ENCODE results near the gene EID2. TPM values are rescaled to one million over a fixed set of nuclear protein-coding genes. Genes with fewer than 3 reads are reported as not detected.
A peak's percentile ranks its signal among the peaks of the same experiment; 100 is the strongest.

Gene EID2, protein sequence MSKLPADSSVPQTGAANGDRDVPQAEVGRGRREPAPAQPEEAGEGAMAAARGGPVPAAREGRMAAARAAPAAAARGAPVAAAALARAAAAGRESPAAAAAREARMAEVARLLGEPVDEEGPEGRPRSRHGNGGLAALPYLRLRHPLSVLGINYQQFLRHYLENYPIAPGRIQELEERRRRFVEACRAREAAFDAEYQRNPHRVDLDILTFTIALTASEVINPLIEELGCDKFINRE
- 8.5 and 10.4 TPM in 2 replicates for total RNA-seq (2022)
- percentile 75 among the genes with signal in this experiment for Bru-seq, nascent RNA
- BruChase-seq, experiment 1, labeled RNA remaining after a 6-hour chase: percentile 79 among the genes with signal in this experiment
- percentile 94 among the genes with signal in this experiment for BruChase-seq, experiment 2, labeled RNA remaining after a 2-hour chase
- long read RNA-seq, transcript EID2-201 (1 exons, 1,629 nt): major isoform, 15 of 15 reads
- long read RNA-seq, partial matches to known transcripts: 0 of 15 reads
- long read RNA-seq, other reads (novel, unspliced or antisense): 0 of 15 reads

DNA sequence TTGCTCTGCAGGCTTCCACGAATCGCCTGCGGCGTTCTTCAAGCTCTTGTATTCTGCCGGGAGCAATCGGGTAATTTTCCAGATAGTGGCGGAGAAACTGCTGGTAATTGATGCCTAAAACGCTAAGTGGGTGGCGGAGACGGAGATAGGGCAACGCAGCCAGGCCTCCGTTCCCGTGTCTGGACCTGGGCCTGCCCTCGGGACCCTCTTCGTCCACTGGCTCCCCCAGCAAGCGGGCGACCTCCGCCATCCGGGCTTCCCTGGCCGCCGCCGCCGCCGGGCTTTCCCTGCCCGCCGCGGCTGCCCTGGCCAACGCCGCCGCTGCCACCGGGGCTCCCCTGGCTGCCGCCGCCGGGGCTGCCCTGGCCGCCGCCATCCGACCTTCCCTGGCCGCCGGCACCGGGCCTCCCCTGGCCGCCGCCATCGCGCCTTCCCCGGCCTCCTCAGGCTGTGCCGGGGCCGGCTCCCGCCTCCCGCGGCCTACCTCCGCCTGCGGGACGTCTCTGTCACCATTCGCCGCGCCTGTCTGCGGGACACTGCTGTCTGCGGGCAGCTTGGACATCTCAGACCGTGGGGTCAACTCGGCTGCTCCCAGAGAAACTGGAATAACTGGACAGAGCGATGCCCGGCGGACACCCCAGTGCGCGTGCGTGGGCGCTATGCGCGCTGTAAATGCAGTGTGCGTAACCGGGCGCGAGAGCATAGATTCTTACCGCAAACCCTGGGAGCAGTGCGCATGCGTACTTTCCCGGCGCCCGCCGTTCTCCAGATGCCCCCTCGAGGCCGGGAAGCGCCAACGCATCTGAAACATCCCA, at the start of gene EID2:
Gene EID2 (minus strand): TSS at position 644 of the 815 bp plus-strand sequence. CDS start 82 bp downstream, at position 562.
- POLR2A ChIA-PET: interaction anchor here (0.7 to 2.5 kb wide), 16 partner anchors 8 to 1274 kb away, joined by 3 to 19 read pairs (median 4); partner anchors contain the start of genes FBL, MED29, PAF1 and RPS16

DNA sequence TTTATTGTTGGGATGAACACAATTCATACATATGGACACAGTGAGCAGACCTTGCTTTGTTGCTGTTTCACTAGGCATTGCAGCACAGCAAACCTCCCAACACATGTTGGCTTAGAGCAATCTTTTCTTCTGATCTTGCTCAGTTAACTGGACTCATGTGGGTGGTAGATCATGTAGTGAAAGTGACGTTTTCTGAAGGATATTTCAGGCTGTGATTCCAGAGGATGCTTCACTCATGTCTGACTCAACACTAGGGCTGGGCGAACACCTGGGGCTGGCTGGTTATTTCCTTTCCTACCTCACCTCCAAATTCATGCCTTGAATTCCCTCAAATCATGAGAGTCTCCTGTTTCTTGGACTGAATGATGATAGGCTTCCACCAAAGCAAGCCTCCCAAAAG, 48.1 kb upstream of the EID2 start:
- Mint-ChIP-seq H3K27me3 (ENCODE audit: insufficient read depth, unreplicated experiment) (peaks cover 2% of the 10 kb centered on the region), H3K36me3 (ENCODE audit: insufficient read depth, unreplicated experiment) (no peaks in the 10 kb centered on the region), H3K9me3 (ENCODE audit: unreplicated experiment) (no peaks in the 10 kb centered on the region), H3K4me1 (ENCODE audit: insufficient read depth, unreplicated experiment) (no peaks in the 10 kb centered on the region), H3K27ac (ENCODE audit: low read depth, unreplicated experiment) (no peak overlapping the region), H3K4me3 (ENCODE audit: unreplicated experiment) (no peak overlapping the region)
- BruUV-seq (replicated peaks): no TSS peak
- ChIA-PET CTCF (no interaction called here), POLR2A (interaction anchor here (0.8 kb wide), 1 partner anchor 73 kb away, joined by 3 read pairs; no protein-coding TSS in a partner anchor)
- intact Hi-C loops (cut with micrococcal nuclease): no loop called here
- TF ChIP-seq, protein P1, sequence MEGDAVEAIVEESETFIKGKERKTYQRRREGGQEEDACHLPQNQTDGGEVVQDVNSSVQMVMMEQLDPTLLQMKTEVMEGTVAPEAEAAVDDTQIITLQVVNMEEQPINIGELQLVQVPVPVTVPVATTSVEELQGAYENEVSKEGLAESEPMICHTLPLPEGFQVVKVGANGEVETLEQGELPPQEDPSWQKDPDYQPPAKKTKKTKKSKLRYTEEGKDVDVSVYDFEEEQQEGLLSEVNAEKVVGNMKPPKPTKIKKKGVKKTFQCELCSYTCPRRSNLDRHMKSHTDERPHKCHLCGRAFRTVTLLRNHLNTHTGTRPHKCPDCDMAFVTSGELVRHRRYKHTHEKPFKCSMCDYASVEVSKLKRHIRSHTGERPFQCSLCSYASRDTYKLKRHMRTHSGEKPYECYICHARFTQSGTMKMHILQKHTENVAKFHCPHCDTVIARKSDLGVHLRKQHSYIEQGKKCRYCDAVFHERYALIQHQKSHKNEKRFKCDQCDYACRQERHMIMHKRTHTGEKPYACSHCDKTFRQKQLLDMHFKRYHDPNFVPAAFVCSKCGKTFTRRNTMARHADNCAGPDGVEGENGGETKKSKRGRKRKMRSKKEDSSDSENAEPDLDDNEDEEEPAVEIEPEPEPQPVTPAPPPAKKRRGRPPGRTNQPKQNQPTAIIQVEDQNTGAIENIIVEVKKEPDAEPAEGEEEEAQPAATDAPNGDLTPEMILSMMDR (IDR thresholded peaks at IDR 0.05; ENCODE audit: unreplicated experiment): no peak
- DNase-seq (ENCODE audit: unreplicated experiment): no peak

More for the DNA sequence above, at the start of gene EID2:
- intact Hi-C loops (cut with micrococcal nuclease): loop anchor here (2.0 to 10.0 kb wide), 2 partner anchors 99 to 415 kb away; partner anchors contain the start of gene PAK4
- TF ChIP-seq, protein P1 (IDR thresholded peaks at IDR 0.05; ENCODE audit: unreplicated experiment): peak; percentile 68
- DNase-seq (ENCODE audit: unreplicated experiment): peak; percentile 93
- no peak within 1 kb of the TSS for H3K27ac Mint-ChIP-seq (ENCODE audit: low read depth, unreplicated experiment)
- no TSS peak for BruUV-seq (replicated peaks)
- H3K36me3 Mint-ChIP-seq (ENCODE audit: insufficient read depth, unreplicated experiment): peaks cover 6% of the 10 kb centered on the region
- no peaks in the 10 kb centered on the region for H3K27me3 Mint-ChIP-seq (ENCODE audit: insufficient read depth, unreplicated experiment)
- H3K4me1 Mint-ChIP-seq (ENCODE audit: insufficient read depth, unreplicated experiment): peaks cover 14% of the 10 kb centered on the region
- no peaks in the 10 kb centered on the region for H3K9me3 Mint-ChIP-seq (ENCODE audit: unreplicated experiment)
- peak within 1 kb of the TSS; percentile 79 for H3K4me3 Mint-ChIP-seq (ENCODE audit: unreplicated experiment)
- CTCF ChIA-PET: interaction anchor here (0.6 to 4.9 kb wide), 13 partner anchors 31 to 1170 kb away, joined by 3 to 44 read pairs (median 4); no protein-coding TSS in a partner anchor

DNA sequence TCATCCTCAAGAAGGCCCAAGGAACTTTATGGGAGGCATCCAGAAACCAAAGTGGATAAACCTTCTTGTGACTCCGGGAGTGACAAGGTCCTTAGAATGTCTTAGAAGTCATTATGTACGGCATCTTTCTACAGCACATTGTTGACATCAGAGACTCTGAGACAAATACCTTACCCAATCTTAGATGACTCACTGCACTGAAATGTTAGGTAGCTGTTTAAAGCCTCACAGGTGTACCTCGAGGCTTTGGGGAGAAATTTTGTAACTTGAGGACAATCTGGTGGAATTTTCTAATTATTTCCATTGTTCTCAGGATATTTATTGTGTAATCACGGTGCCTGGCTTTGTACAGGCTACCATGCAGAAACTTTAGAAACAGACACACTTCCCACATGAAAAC, 47.5 kb upstream of the EID2 start:
- BruUV-seq (replicated peaks): no TSS peak
- Mint-ChIP-seq H3K27me3 (ENCODE audit: insufficient read depth, unreplicated experiment) (no peaks in the 10 kb centered on the region), H3K4me3 (ENCODE audit: unreplicated experiment) (no peak overlapping the region), H3K9me3 (ENCODE audit: unreplicated experiment) (no peaks in the 10 kb centered on the region), H3K27ac (ENCODE audit: low read depth, unreplicated experiment) (no peak overlapping the region), H3K36me3 (ENCODE audit: insufficient read depth, unreplicated experiment) (no peaks in the 10 kb centered on the region), H3K4me1 (ENCODE audit: insufficient read depth, unreplicated experiment) (no peaks in the 10 kb centered on the region)
- intact Hi-C loops (cut with micrococcal nuclease): no loop called here
- DNase-seq (ENCODE audit: unreplicated experiment): peak; percentile 23
- TF ChIP-seq, protein P1 (IDR thresholded peaks at IDR 0.05; ENCODE audit: unreplicated experiment): no peak
- POLR2A ChIA-PET: interaction anchor here (0.8 kb wide), 1 partner anchor 73 kb away, joined by 3 read pairs; no protein-coding TSS in a partner anchor
- CTCF ChIA-PET: no interaction called here

All from MCF 10A (cell line).